ENCODE measurements around the gene INSRR. TPM values are rescaled to one million over a fixed set of nuclear protein-coding genes. Genes with fewer than 3 reads are reported as not detected.

The INSRR gene
- total RNA-seq = not detected in 2 replicates

DNA sequence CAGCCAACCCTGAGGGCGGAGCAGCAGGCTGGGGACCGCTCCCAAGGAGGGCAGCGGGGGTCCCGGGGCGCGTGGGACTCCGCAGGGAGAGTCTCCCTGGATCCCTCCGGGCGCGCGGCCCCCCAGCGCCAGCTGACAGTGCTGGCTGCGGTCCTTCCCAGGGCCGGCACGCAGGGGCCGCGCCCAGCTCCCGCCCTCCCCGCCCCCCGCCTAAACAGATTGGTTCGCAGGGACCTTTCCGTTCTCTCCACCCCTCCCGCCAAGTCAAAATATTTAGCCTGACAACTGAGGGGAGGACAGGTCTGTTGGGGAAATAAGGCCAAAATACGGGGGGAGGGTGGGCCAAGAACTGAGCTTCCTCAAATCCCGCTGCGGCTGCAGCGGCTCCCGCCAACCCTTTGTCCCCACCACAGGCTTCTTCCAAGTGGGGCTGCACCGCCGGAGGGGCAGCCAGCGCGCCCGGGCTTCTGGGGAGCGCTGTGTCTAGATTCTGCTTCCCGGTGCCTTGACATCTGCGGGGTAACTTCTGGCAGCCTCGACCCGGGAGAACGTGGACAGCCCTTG lies at the start of gene INSRR:
INSRR (minus strand) TSS at position 159 of the 564 bp plus-strand sequence. CDS start 496 bp downstream, outside the sequence.

DNA sequence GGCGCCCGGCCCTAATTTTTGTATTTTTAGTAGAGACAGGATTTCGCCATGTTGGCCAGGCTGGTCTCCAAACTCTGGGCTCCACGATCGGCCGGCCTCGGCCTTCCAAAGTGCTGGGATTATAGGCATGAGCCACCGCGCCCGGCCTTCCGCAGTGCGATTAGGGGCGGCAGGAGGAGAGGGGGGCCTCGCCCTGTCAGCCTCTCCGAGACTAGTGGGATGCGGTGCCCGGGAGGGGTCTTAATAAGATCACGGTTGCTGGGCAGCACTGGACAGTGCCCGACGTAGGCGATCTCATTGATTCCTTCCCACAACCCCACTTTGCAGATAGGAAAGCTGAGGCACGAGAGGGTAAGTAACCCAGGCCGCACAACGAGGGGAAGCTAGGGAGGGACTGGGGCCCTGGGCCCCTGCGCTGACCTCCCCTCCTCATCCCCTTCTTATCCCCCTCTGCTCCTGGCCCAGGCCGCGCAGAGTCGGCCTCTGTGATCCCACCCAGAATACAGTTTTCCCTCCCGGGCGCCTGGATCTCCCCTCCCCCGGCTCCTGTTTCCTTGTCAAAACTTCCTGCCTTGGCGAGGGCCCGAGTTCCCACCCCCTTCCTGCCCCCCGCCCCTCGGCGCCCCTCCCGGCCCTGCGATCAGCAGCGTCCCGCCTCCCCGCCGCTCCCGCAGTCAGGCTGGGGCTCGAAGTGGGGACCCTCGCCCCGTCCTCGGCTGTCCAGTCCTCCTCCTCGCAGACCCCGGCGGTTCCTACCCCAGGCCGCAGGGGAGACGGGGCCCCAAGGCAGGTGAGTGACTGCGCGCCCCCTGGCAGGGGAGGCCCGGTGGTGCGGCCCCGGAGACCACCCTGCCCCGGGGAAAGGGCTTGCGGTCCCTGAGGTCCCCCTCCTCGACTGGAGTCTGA lies 34.4 kb upstream of the INSRR start, which contains the start of gene PEAR1:
PEAR1 (plus strand) TSS at position 671 of the 906 bp plus-strand sequence. CDS start 10,209 bp downstream, outside the sequence.

DNA sequence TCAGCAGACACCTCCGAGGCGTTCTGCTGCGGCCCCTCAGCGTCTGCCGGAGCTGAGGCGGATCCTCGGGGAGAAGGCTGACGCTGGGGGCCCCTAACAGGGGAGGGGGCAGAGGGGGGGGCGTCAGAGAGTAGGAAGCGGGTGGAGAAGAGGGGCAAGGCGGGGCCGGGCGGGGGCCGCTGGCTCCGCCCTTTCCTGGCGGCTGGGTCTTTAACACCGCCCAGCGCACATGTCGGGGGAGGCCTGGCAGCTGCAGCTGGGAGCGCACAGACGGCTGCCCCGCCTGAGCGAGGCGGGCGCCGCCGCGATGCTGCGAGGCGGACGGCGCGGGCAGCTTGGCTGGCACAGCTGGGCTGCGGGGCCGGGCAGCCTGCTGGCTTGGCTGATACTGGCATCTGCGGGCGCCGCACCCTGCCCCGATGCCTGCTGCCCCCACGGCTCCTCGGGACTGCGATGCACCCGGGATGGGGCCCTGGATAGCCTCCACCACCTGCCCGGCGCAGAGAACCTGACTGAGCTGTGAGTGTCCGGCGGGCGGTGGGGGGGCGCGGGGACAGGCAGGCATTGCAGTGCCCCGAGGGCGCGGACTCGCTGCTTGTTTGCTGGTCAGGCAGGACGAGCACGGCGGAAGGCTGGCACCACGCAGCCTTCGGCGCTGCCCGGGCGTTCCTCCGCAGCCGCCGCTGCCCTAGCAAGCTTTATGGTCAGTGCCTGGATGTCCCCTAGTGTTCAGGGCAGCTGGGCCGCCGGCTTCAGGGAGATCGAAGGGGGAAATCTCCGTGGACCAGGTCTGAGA lies 1.9 kb upstream of the INSRR start, which contains the start of gene NTRK1:
NTRK1 (plus strand) TSS at position 238 of the 796 bp plus-strand sequence; CDS start at position 308, 70 bp downstream.

DNA sequence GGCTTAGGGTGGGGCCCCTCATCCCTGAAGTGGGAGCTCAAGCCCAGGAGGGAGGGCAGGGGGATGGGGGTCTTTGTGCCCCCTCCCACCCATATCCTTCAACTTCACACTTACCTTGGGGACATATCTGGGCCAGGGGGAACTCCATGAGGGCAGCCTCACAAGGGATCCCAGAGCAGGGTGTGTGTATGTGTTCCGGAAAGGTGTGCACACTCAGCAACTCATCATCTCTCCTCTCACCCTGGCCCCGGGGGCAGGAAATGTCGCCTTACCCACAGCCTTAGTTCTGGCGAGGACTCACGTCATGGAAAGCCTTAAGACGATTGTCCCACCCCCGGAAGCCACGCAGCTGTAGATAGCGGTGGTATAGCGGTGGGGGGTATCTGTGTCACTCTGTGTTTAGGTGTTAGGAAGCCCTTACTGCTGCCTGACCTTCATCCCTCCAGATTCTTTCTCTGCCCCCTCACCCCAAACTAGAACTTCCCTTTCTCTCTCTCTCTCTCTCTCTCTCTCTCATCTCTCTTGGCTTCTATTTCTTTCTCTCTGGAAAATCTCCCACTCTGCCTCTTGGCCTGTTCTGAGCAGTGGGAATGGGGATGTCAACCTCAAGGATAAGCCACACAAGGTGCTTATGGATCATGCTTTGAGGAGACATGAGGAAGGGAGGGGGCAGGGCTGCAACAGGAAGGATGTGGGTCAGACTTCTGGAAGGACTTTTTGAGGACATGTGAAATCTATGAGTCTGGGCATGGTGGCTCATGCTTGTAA lies 42.2 kb downstream of the INSRR start, which contains the start of gene SH2D2A:
SH2D2A (minus strand) TSS at position 288 of the 768 bp plus-strand sequence; CDS start at position 148, 140 bp downstream.

Other genes starting within 250 kb of the INSRR start
- gene HAPLN2, start 239.7 kb downstream of the INSRR start, total RNA-seq = 2.3 TPM in 1 of 2 replicates, not detected in the other
- gene BCAN, start 217.0 kb downstream of the INSRR start, total RNA-seq = not detected in 2 replicates
- gene NES, start 181.7 kb downstream of the INSRR start, total RNA-seq = 27.6 and 30.3 TPM in 2 replicates
- 2.1 and 2.5 TPM in 2 replicates for gene CRABP2, start 153.5 kb downstream of the INSRR start, total RNA-seq
- 6.5 and 11.6 TPM in 2 replicates for gene METTL25B, start 130.6 kb downstream of the INSRR start, total RNA-seq
- gene ISG20L2, start 130.4 kb downstream of the INSRR start, total RNA-seq = 13.7 and 18.0 TPM in 2 replicates
- gene MRPL24, start 118.0 kb downstream of the INSRR start, total RNA-seq = 61.2 and 66.1 TPM in 2 replicates
- gene HDGF, start 107.4 kb downstream of the INSRR start, total RNA-seq = 134 and 156 TPM in 2 replicates
- gene PRCC, start 91.6 kb downstream of the INSRR start, total RNA-seq = 39.7 and 47.3 TPM in 2 replicates
- gene SH2D2A, start 42.3 kb downstream of the INSRR start, total RNA-seq = 0.18 TPM in 1 of 2 replicates, not detected in the other
- 0.16 TPM in 1 of 2 replicates, not detected in the other for gene NTRK1, start 1.7 kb upstream of the INSRR start, total RNA-seq
- 16.7 and 19.3 TPM in 2 replicates for gene PEAR1, start 34.6 kb upstream of the INSRR start, total RNA-seq
- not detected in 2 replicates for gene LRRC71, start 61.5 kb upstream of the INSRR start, total RNA-seq
- 17.7 and 21.2 TPM in 2 replicates for gene ARHGEF11, start 186.6 kb upstream of the INSRR start, total RNA-seq
- not detected in 2 replicates for gene ETV3L, start 240.7 kb upstream of the INSRR start, total RNA-seq

All from cardiac atrium fibroblast (primary cell).